ENCODE results near the gene MME.

- TF ChIP-seq CTCF (IDR thresholded peaks at IDR 0.05) (no peak), ZFX (IDR thresholded peaks at IDR 0.05; ENCODE audit: borderline replicate concordance) (no peak)
Measured at GRCh38 chr3:155069729-155070128, 10.4 kb upstream of the MME start.

Data from 22Rv1 (cell line).